ENCODE data around the gene C1QTNF7.

DNA sequence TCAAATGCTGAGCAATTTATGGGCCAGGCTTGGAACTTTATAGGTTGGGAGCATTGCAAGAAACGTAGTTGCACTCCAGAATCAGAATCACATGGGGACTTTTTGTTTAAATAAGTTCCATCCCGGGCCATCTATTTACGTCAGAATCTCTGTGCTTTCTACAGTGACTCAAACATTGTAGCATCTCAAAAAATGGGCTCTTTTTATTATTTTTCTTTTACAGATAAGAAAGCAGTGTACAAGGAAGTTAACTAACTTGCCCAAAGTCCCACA, 52.0 kb downstream of the C1QTNF7 start:
- TF ChIP-seq CTCF (conservative IDR thresholded peaks at IDR 0.05; ENCODE audit: low read depth, low read length) (no peak), EZH2 (IDR thresholded peaks at IDR 0.05; ENCODE audit: borderline replicate concordance, low read depth, low read length, poor library complexity, severe bottlenecking) (no peak)

Measured in A673 (cell line).